Measurements from ENCODE around the gene STIM1. TPM values are rescaled to one million over a fixed set of nuclear protein-coding genes. Genes with fewer than 3 reads are reported as not detected.

STIM1 gene
- total and polyA plus RNA-seq, 10 of the 15 experiments (the other 5 are each of a cell fraction or from before 2014, with no cell fraction given), result 8.6 to 57.7 (median 29.3) TPM

- in situ Hi-C loops (cut with MboI), result no loop called here
- peaks cover 13% of the 10 kb centered on the region for H3K4me1 ChIP-seq (ENCODE audit: control insufficient read depth, insufficient read depth, low read length)
- FAIRE-seq (no peak), ATAC-seq (no peak), DNase-seq (ENCODE audit: low read depth, low spot score) (no peak)
- no peak overlapping the region for H3K4me2 ChIP-seq (ENCODE audit: control insufficient read depth, insufficient read depth)
- RAD21 ChIA-PET (ENCODE audit: unreplicated experiment), result interaction anchor here (1.1 to 20.6 kb wide), 3 partner anchors 9 to 209 kb away, joined by 3 to 605 read pairs (median 5); partner anchors contain the start of gene STIM1
- no peak overlapping the region for H3K4me3 ChIP-seq
- 99% methylated on average over 3 of the region's 3 CpGs for whole genome bisulfite sequencing (ENCODE audit: insufficient coverage, insufficient replicate concordance, low lambda C conversion rate, missing lambda C conversion rate)
- 0 out of 2 replicates have a peak, but pooled peaks cover 1% of the 10 kb centered on the region for H3K79me2 ChIP-seq (ENCODE audit: control insufficient read depth, insufficient read depth, low read length)
- no peaks in the 10 kb centered on the region for H4K20me1 ChIP-seq (ENCODE audit: control insufficient read depth, insufficient read depth)
- no peak overlapping the region for H2AFZ ChIP-seq (ENCODE audit: control insufficient read depth, low read depth, low read length)
- H3K9me3 ChIP-seq (replicated peaks; ENCODE audit: control insufficient read depth, insufficient read depth, low read length), result no peaks in the 10 kb centered on the region
- intact Hi-C loops (cut with micrococcal nuclease; ENCODE audit: unreplicated experiment), result no loop called here
- H3K36me3 ChIP-seq (ENCODE audit: control insufficient read depth in 2 of 2, insufficient read depth in 2 of 2, low read length in 1 of 2), result peaks cover 10 to 11% of the 10 kb centered on the region in 2 experiments
- H3K27me3 ChIP-seq (replicated peaks in 1 of 2; ENCODE audit: control insufficient read depth in 2 of 2, insufficient read depth in 2 of 2, low read length in 1 of 2), result no peaks in the 10 kb centered on the region
- SMC1A ChIA-PET (ENCODE audit: uncharacterized antibody, unreplicated experiment), result interaction anchor here (0.8 to 21.1 kb wide), 7 partner anchors 10 to 212 kb away, joined by 3 to 805 read pairs (median 3); partner anchors contain the start of genes RHOG and STIM1
- POLR2A ChIA-PET, result interaction anchor here (1.5 to 1.8 kb wide), 2 partner anchors 10 to 208 kb away, joined by 5 to 6 read pairs; partner anchors contain the start of gene STIM1
- no peak for TF ChIP-seq POU2F2 (IDR thresholded peaks at IDR 0.05; ENCODE audit: borderline replicate concordance, low read depth, low read length)
- TF ChIP-seq SIN3A (IDR thresholded peaks at IDR 0.05; ENCODE audit: low read depth, low read length), result no peak
- no peak for TF ChIP-seq CHD1 (IDR thresholded peaks at IDR 0.05; ENCODE audit: low read depth, low read length)
- H3K9ac ChIP-seq (ENCODE audit: control insufficient read depth, insufficient read depth, low read length), result no peak overlapping the region
- CTCF ChIA-PET, result interaction anchor here (0.9 to 13.4 kb wide), 4 partner anchors 9 to 214 kb away, joined by 4 to 979 read pairs (median 23); partner anchors contain the start of genes RHOG and STIM1
- no peak overlapping the region for H3K27ac ChIP-seq (ENCODE audit: control insufficient read depth, insufficient read depth)
- BruUV-seq (replicated peaks), result no TSS peak
These were observed 207.9 kb downstream of the STIM1 start for GRCh38 chr11:4063348-4063747.

GRCh38 chr11:4064278-4064955, 209.0 kb downstream of the STIM1 start:
- no peaks in the 10 kb centered on the region for H3K79me2 ChIP-seq (ENCODE audit: control insufficient read depth, insufficient read depth, low read length)
- no peak overlapping the region for H3K27ac ChIP-seq (ENCODE audit: control insufficient read depth, insufficient read depth)
- no peak overlapping the region for H3K4me2 ChIP-seq (ENCODE audit: control insufficient read depth, insufficient read depth)
- no peak for DNase-seq (ENCODE audit: low read depth, low spot score)
- no TSS peak for BruUV-seq (replicated peaks)
- H3K4me3 ChIP-seq, result no peak overlapping the region
- SMC1A ChIA-PET (ENCODE audit: uncharacterized antibody, unreplicated experiment), result interaction anchor here (0.5 to 21.1 kb wide), 16 partner anchors 9 to 344 kb away, joined by 3 to 805 read pairs (median 3); partner anchors contain the start of genes RHOG and STIM1
- H3K27me3 ChIP-seq (replicated peaks in 1 of 2; ENCODE audit: control insufficient read depth in 2 of 2, insufficient read depth in 2 of 2, low read length in 1 of 2), result no peaks in the 10 kb centered on the region
- no peak for FAIRE-seq
- H4K20me1 ChIP-seq (ENCODE audit: control insufficient read depth, insufficient read depth), result no peaks in the 10 kb centered on the region
- no peaks in the 10 kb centered on the region for H3K9me3 ChIP-seq (replicated peaks; ENCODE audit: control insufficient read depth, insufficient read depth, low read length)
- RAD21 ChIA-PET (ENCODE audit: unreplicated experiment), result interaction anchor here (1.1 to 20.6 kb wide), 4 partner anchors 8 to 210 kb away, joined by 3 to 605 read pairs (median 4); partner anchors contain the start of gene STIM1
- in situ Hi-C loops (cut with MboI), result no loop called here
- H2AFZ ChIP-seq (ENCODE audit: control insufficient read depth, low read depth, low read length), result no peak overlapping the region
- CTCF ChIA-PET, result interaction anchor here (0.7 to 13.4 kb wide), 7 partner anchors 9 to 215 kb away, joined by 3 to 979 read pairs (median 4); partner anchors contain the start of genes RHOG and STIM1
- intact Hi-C loops (cut with micrococcal nuclease; ENCODE audit: unreplicated experiment), result no loop called here
- no peak overlapping the region for H3K9ac ChIP-seq (ENCODE audit: control insufficient read depth, insufficient read depth, low read length)
- WGBS (ENCODE audit: insufficient coverage, insufficient replicate concordance, low lambda C conversion rate, missing lambda C conversion rate), result 100% methylated on average over 1 of the region's 1 CpG
- POLR2A ChIA-PET, result interaction anchor here (0.7 to 2.1 kb wide), 4 partner anchors 9 to 209 kb away, joined by 3 to 8 read pairs (median 6); partner anchors contain the start of gene STIM1
- H3K36me3 ChIP-seq (ENCODE audit: control insufficient read depth in 2 of 2, insufficient read depth in 2 of 2, low read length in 1 of 2), result peaks cover 8% of the 10 kb centered on the region in 2 experiments; a peak in 3 of 4 replicates
- H3K4me1 ChIP-seq (ENCODE audit: control insufficient read depth, insufficient read depth, low read length), result peaks cover 6% of the 10 kb centered on the region; the same call in 1 of the 2 replicates
- TF ChIP-seq ZNF24 (IDR thresholded peaks at IDR 0.05) (no peak), MXI1 (IDR thresholded peaks at IDR 0.05; ENCODE audit: low read depth, low read length) (no peak), RAD21 (IDR thresholded peaks at IDR 0.05; ENCODE audit: insufficient read depth, low read depth, low read length) (no peak), HDAC2 (IDR thresholded peaks at IDR 0.05) (no peak), FOXK2 (IDR thresholded peaks at IDR 0.05) (no peak), HDGF (IDR thresholded peaks at IDR 0.05) (no peak), POLR2A (IDR thresholded peaks at IDR 0.05; ENCODE audit: low read depth, low read length) (no peak), ZNF274 (IDR thresholded peaks at IDR 0.05; ENCODE audit: insufficient read depth, insufficient read length) (no peak), TBL1XR1 (IDR thresholded peaks at IDR 0.05; ENCODE audit: low read depth, low read length) (no peak), ATF2 (IDR thresholded peaks at IDR 0.05; ENCODE audit: low read length) (no peak), SMC3 (IDR thresholded peaks at IDR 0.05; ENCODE audit: borderline replicate concordance, low read length) (no peak), SMARCA5 (IDR thresholded peaks at IDR 0.05) (no peak), POU2F2 (IDR thresholded peaks at IDR 0.05; ENCODE audit: borderline replicate concordance, low read depth, low read length) (no peak), DPF2 (IDR thresholded peaks at IDR 0.05) (no peak), TAF1 (IDR thresholded peaks at IDR 0.05; ENCODE audit: borderline replicate concordance, low read depth, low read length) (no peak), FOS (IDR thresholded peaks at IDR 0.05; ENCODE audit: borderline replicate concordance, extremely low read depth, insufficient read length) (no peak)
- ATAC-seq, result peak; percentile 30; the same call in 1 of the 3 replicates

All from GM12878 (cell line).